ENCODE measurements around the gene ZNF19.
"Not testable (repeated sequence)": the region's sequence is repeated elsewhere in the genome, so short reads cannot be mapped to it uniquely, and the experiment has no call there.

DNA sequence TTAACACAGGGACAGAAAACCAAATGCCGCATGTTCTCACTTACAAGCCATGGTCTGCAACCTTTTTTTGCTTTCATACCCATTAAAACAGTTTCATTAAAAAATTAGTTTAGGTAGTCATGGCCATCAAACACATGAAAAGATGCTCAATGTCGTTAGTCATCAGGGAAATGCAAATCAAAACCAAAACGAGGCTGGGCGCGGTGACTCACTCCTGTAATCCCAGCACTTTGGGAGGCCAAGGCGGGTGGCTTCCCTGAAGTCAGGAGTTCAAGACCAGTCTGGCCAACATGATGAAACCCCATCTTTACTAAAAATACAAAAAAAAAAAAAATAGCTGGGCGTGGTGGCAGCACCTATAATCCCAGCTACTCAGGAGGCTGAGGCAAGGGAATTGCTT lies 14.9 kb upstream of the ZNF19 start:
- TF ChIP-seq POLR2A, POLR2AphosphoS5 (IDR thresholded peaks at IDR 0.05; ENCODE audit: low read depth, low read length): not testable (repeated sequence)
